SK-N-SH (cell line): Measurements from ENCODE around the gene RBM44. TPM values are rescaled to one million over a fixed set of nuclear protein-coding genes. Genes with fewer than 3 reads are reported as not detected.

ENCODE experiments used
- CTCF ChIA-PET: fragments of 300-600, 350-600 bp; formaldehyde crosslinking; extraction: SDS; loops from one replicate; lab custom pipeline; 2021; lab: Yijun Ruan, JAX
- POLR2A ChIA-PET: fragments of 350-600 bp; sonication (Branson Sonifier 250); formaldehyde crosslinking; extraction: SDS; loops from one replicate; lab custom pipeline; 2020; ENCODE audit warnings: antibody characterized with exemption, inconsistent platforms; lab: Yijun Ruan, JAX
- DNase-seq: peaks from one replicate; pipeline ENCODE4 v3.0.0; 2012
- H2AFZ ChIP-seq: fragments of 200-600 bp; sonication (generic); 2 replicates; pipeline ENCODE4 v1.8.1; 2016; ENCODE audit warnings: antibody characterized with exemption, mild to moderate bottlenecking, low read depth
- H3F3A ChIP-seq: fragments of 200-600 bp; sonication (generic); replicated peaks from 2 replicates; pipeline ENCODE3; 2016; ENCODE audit warnings: antibody characterized with exemption, mild to moderate bottlenecking; ENCODE audit not compliant: insufficient read depth
- H3K27ac ChIP-seq, 2 experiments: fragments of 200-500 bp in 1 of 2; fragments of 200-600 bp in 1 of 2; sonication (Bioruptor generic) in 1 of 2; sonication (generic), shearing (Covaris generic) in 1 of 2; 2 replicates each; pipeline versions ENCODE4 v1.5.1 to v1.6.1; 2014 to 2016; ENCODE audit warnings: low read depth in 2 of 2, inconsistent platforms in 1 of 2, low read length in 1 of 2, mild to moderate bottlenecking in 1 of 2, mixed read lengths in 1 of 2
- H3K27me3 ChIP-seq: fragments of 200-600 bp; sonication (generic), shearing (Covaris generic); 2 replicates; pipeline ENCODE4 v1.6.1; 2016; ENCODE audit warnings: mixed run types; ENCODE audit not compliant: insufficient read depth
- H3K36me3 ChIP-seq, 2 experiments: fragments of 200-500 bp in 1 of 2; fragments of 200-600 bp in 1 of 2; sonication (Bioruptor generic) in 1 of 2; sonication (generic) in 1 of 2; replicated peaks in 1 of 2; 2 replicates each; pipeline versions ENCODE3 to v1.5.1; 2014 to 2016; ENCODE audit warnings: low read length in 1 of 2, mild to moderate bottlenecking in 1 of 2; ENCODE audit not compliant: insufficient read depth in 2 of 2, control insufficient read depth in 1 of 2
- H3K4me1 ChIP-seq, 2 experiments: fragments of 200-500 bp in 1 of 2; fragments of 200-600 bp in 1 of 2; sonication (Bioruptor generic) in 1 of 2; sonication (generic), shearing (Covaris generic) in 1 of 2; 2 replicates each; pipeline versions ENCODE4 v1.5.1 to v1.6.1; 2014 to 2016; ENCODE audit warnings: low read depth in 1 of 2, low read length in 1 of 2, mixed run types in 1 of 2; ENCODE audit not compliant: insufficient read depth in 2 of 2, control insufficient read depth in 1 of 2
- H3K4me2 ChIP-seq: fragments of 200-600 bp; sonication (generic), shearing (Covaris generic); 2 replicates; pipeline ENCODE4 v1.6.1; 2017; ENCODE audit warnings: mixed run types
- H3K4me3 ChIP-seq, 2 experiments: fragments of 200-500 bp in 1 of 2; fragments of 200-600 bp in 1 of 2; sonication (Bioruptor generic) in 1 of 2; sonication (generic), shearing (Covaris generic) in 1 of 2; 2 replicates each; pipeline versions ENCODE4 v1.5.1 to v1.8.1; 2014 to 2016; ENCODE audit warnings: low read depth in 2 of 2, inconsistent platforms in 1 of 2, low read length in 1 of 2, mild to moderate bottlenecking in 1 of 2, mixed read lengths in 1 of 2, moderate library complexity in 1 of 2
- H3K79me2 ChIP-seq: fragments of 200-600 bp; sonication (generic); 2 replicates; pipeline ENCODE4 v1.8.1; 2017; ENCODE audit warnings: mild to moderate bottlenecking; ENCODE audit not compliant: insufficient read depth
- H3K9ac ChIP-seq: fragments of 200-600 bp; sonication (generic); 2 replicates; pipeline ENCODE4 v1.6.1; 2017; ENCODE audit warnings: mixed run types
- H3K9me2 ChIP-seq: fragments of 200-600 bp; sonication (generic); 2 replicates; pipeline ENCODE4 v1.6.1; 2017; ENCODE audit warnings: mixed run types
- H3K9me3 ChIP-seq: fragments of 200-600 bp; sonication (generic); 2 replicates; pipeline ENCODE4 v1.6.1; 2017; ENCODE audit warnings: mixed run types, mild to moderate bottlenecking, moderate library complexity
- H4K20me1 ChIP-seq: fragments of 200-600 bp; sonication (generic); 2 replicates; pipeline ENCODE4 v1.6.1; 2017; ENCODE audit warnings: mild to moderate bottlenecking, mixed run types; ENCODE audit not compliant: insufficient read depth
- CHD2 ChIP-seq: fragments of 150-350 bp; IDR thresholded peaks from 2 replicates; pipeline ENCODE4 v1.6.1; 2018; ENCODE audit warnings: low read length; ENCODE audit not compliant: partially characterized antibody
- EP300 ChIP-seq, 2 experiments: IDR thresholded peaks; 2 replicates each; pipeline versions ENCODE4 v1.4.0 to v1.6.1; 2012; ENCODE audit warnings: borderline replicate concordance in 1 of 2, low read depth in 1 of 2, low read length in 1 of 2
- FOXM1 ChIP-seq: IDR thresholded peaks from 2 replicates; pipeline ENCODE4 v1.4.0; 2012; ENCODE audit warnings: low read depth, mild to moderate bottlenecking
- JUND ChIP-seq: IDR thresholded peaks from 2 replicates; pipeline ENCODE4 v1.4.0; 2012
- POLR2AphosphoS5 ChIP-seq: IDR thresholded peaks from 2 replicates; pipeline ENCODE4 v1.6.1; 2012; ENCODE audit warnings: low read depth, low read length
- RAD21 ChIP-seq: IDR thresholded peaks from 2 replicates; pipeline ENCODE4 v1.6.1; 2012; ENCODE audit warnings: mild to moderate bottlenecking, low read length
- RCOR1 ChIP-seq: fragments of 150-350 bp; IDR thresholded peaks from 2 replicates; pipeline ENCODE4 v1.6.1; 2017; ENCODE audit warnings: antibody characterized with exemption, low read length
- REST ChIP-seq: IDR thresholded peaks from 2 replicates; pipeline ENCODE4 v1.6.1; 2012; ENCODE audit warnings: mild to moderate bottlenecking, low read depth, low read length, moderate library complexity
- SMC3 ChIP-seq: IDR thresholded peaks from 2 replicates; pipeline ENCODE4 v1.6.1; 2012; ENCODE audit warnings: low read depth, low read length, improper control_type of control experiment
- TCF12 ChIP-seq: IDR thresholded peaks from 2 replicates; pipeline ENCODE4 v1.4.0; 2012
- TEAD4 ChIP-seq: IDR thresholded peaks from 2 replicates; pipeline ENCODE4 v1.4.0; 2012; ENCODE audit warnings: mild to moderate bottlenecking, borderline replicate concordance; ENCODE audit not compliant: insufficient read depth
- USF2 ChIP-seq: fragments of 150-350 bp; IDR thresholded peaks from 2 replicates; pipeline ENCODE4 v1.6.1; 2017; ENCODE audit warnings: antibody characterized with exemption, low read length, low read depth, borderline replicate concordance
- YY1 ChIP-seq: IDR thresholded peaks from 2 replicates; pipeline ENCODE4 v1.4.0; 2012; ENCODE audit warnings: low read depth, mild to moderate bottlenecking
- WGBS: methylation state at CpG from one replicate; pipeline ENCODE4 v1.1.6; 2017; ENCODE audit warnings: low lambda C conversion rate; 5-methylcytosine and 5-hydroxymethylcytosine counted together
- polyA plus RNA-seq, 3 experiments: library from polyadenylated mRNA; depleted of rRNA; stranded (reverse); fragments of >200 nt; gene quantifications; 2 replicates each; pipeline ENCODE4 v1.2.3, GENCODE V29; 2012
- TF ChIP-seq, protein P1 (sequence below): IDR thresholded peaks from 2 replicates; pipeline ENCODE4 v1.4.0; 2012; ENCODE audit warnings: low read depth, borderline replicate concordance

Gene RBM44
- polyA plus RNA-seq, 1 of the 3 experiments (the other 2 are of a cell fraction) = 0.30 TPM

- H3K27ac ChIP-seq = no peak overlapping the region
- peaks cover 31% of the 10 kb centered on the region for H4K20me1 ChIP-seq
- H3K36me3 ChIP-seq = peaks cover 55 to 59% of the 10 kb centered on the region in 2 experiments
- peaks cover 3 to 10% of the 10 kb centered on the region in 2 experiments; a peak in 2 of 4 replicates for H3K4me1 ChIP-seq
- DNase-seq = no peak
- H3K4me3 ChIP-seq = no peak overlapping the region
- no peaks in the 10 kb centered on the region for H3F3A ChIP-seq
- no peaks in the 10 kb centered on the region for H3K9me2 ChIP-seq
- H3K79me2 ChIP-seq = peaks cover 54% of the 10 kb centered on the region
- POLR2A ChIA-PET = no interaction called here
- H3K4me2 ChIP-seq = no peak overlapping the region
- no peaks in the 10 kb centered on the region for H3K27me3 ChIP-seq
- 94% methylated on average over 7 of the region's 11 CpGs for WGBS
- no peak overlapping the region for H3K9ac ChIP-seq
- TF ChIP-seq, protein P1, sequence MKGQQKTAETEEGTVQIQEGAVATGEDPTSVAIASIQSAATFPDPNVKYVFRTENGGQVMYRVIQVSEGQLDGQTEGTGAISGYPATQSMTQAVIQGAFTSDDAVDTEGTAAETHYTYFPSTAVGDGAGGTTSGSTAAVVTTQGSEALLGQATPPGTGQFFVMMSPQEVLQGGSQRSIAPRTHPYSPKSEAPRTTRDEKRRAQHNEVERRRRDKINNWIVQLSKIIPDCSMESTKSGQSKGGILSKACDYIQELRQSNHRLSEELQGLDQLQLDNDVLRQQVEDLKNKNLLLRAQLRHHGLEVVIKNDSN = no peak
- TF ChIP-seq REST (no peak), YY1 (no peak), JUND (no peak), POLR2AphosphoS5 (no peak), FOXM1 (no peak), SMC3 (no peak), RAD21 (no peak), TEAD4 (no peak), USF2 (no peak), EP300 (IDR thresholded peaks at IDR 0.05; ENCODE audit: borderline replicate concordance in 1 of 2, low read depth in 1 of 2, low read length in 1 of 2) (no peak)
- CTCF ChIA-PET = interaction anchor here (0.7 to 6.0 kb wide), 6 partner anchors 9 to 236 kb away, joined by 3 to 75 read pairs (median 4); no protein-coding TSS in a partner anchor
- no peaks in the 10 kb centered on the region for H3K9me3 ChIP-seq
- H2AFZ ChIP-seq = no peak overlapping the region
Observed at GRCh38 chr2:237749002-237749401, 49.6 kb upstream of the RBM44 start.

GRCh38 chr2:237749961-237750360 lies 48.6 kb upstream of the RBM44 start:
- Histone ChIP-seq H3F3A (no peaks in the 10 kb centered on the region), H4K20me1 (peaks cover 23% of the 10 kb centered on the region), H3K9me2 (no peaks in the 10 kb centered on the region), H3K4me3 (no peak overlapping the region), H3K4me1 (peaks cover 0 to 6% of the 10 kb centered on the region in 2 experiments; a peak in 1 of 4 replicates), H3K9ac (no peak overlapping the region), H2AFZ (no peak overlapping the region), H3K9me3 (no peaks in the 10 kb centered on the region), H3K4me2 (no peak overlapping the region), H3K36me3 (peaks cover 64 to 68% of the 10 kb centered on the region in 2 experiments)
- WGBS = 88% methylated on average over 2 of the region's 2 CpGs
- POLR2A ChIA-PET = interaction anchor here (0.7 kb wide), 1 partner anchor 11 kb away, joined by 5 read pairs; no protein-coding TSS in a partner anchor
- TF ChIP-seq CHD2 (no peak), TCF12 (no peak), TEAD4 (no peak), REST (no peak), RCOR1 (no peak)
- TF ChIP-seq, protein P1 = no peak
- TF ChIP-seq, all 33 proteins: peak for 0
- no peaks in the 10 kb centered on the region for H3K27me3 ChIP-seq
- CTCF ChIA-PET = interaction anchor here (1.1 to 6.0 kb wide), 3 partner anchors 25 to 167 kb away, joined by 3 to 75 read pairs (median 4); no protein-coding TSS in a partner anchor
- no peak for DNase-seq
- peaks cover 49% of the 10 kb centered on the region for H3K79me2 ChIP-seq
- no peak overlapping the region for H3K27ac ChIP-seq
